GM18498 (cell line): ENCODE measurements around the gene ATRNL1.

Experiments
- ATAC-seq: cut with Tn5 transposase; IDR thresholded peaks from one replicate; pipeline ENCODE4 v1.9.1; 2021; ENCODE audit warnings: mild to moderate bottlenecking, moderate library complexity; ENCODE audit not compliant: unreplicated experiment

ATRNL1 gene

DNA sequence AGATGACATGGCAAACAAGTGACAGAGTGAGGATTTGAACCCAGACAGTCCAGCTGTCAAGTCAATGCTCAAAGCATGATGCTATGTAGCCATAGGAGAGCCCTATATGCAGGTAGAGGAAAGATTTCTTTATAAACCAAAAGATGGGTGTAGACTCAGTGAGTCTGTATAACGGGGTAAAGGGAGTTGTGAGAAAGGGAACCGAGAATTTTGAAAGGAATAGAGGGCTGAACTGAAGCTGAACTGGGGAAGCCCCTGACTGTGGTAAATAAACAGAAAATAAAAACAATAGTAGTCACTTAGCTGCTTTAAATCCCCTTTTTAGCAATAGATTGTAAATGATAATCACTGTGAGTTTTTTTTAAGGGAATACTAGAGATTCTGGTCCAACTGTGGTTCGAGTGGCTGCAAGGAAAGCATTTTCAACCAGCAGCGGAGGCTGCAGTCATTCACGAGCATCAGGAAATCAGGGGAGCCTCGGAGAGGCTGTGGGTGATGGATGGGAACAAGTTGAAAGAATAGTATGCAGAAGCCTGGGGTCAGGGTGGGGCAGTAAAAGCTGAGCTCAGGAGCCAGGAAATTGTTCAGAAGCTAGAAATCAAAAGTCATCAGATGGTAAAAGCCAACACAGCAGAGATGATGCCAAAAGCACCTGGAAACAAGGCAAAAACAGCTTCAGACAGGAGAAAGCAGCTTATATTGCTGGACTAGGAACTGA lies 786.4 kb downstream of the ATRNL1 start:
- peak; percentile 85 for ATAC-seq

DNA sequence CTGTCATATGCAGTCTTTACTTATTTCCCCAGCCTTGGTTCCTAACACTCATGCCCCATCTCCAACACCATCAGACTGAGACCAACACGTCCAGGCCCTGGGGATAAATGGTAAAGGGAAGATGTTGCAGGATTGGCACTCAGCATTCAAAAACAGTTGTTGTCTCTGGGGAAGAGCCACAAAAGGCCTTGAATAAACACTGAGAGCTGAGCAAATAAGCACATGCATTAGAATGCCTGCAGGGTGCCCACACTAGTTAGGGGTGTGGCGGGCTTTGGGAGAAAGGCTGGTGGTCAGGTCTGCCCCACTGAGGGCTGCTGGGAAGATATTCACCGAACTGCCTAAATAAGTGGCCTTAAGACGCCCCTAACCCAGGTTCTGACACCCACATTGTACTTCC lies 788.9 kb downstream of the ATRNL1 start:
- no peak for ATAC-seq

DNA sequence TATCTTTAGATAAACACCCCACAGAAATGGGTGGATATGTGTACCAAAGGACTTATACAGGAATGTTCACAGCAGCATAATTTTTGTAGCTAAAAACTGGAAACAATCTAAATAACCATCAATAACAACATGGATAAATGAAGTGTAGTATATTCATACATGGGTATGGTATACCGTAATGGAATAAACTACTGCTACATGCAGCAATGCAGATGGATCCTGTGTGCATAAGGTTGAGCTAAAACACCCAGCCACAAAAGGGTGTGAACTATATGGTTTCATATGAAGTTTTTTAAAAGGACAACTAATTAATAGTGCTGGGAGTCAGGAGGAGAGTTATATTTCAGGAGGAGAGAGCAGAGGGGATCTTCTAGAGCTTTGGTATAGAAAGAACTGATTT lies 790.2 kb downstream of the ATRNL1 start:
- ATAC-seq: no peak

DNA sequence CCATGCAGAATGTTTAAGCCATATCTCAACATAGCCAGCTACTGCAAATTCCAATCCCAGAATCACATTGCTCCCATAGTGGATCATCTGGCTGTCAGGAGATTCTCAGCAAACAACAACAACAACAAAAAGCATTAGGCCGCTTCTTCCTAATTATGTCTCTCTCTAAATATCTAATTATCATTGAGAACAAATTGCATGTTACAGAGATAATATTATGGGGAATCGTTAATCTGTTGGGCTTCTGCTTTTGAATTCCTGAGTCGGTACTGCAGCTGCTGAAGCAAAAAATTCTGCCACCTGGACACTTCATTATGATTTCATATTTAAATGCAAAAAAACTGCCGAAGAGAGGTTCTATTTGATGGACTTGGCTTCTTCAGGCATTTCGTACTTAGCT lies 791.2 kb downstream of the ATRNL1 start:
- no peak for ATAC-seq

DNA sequence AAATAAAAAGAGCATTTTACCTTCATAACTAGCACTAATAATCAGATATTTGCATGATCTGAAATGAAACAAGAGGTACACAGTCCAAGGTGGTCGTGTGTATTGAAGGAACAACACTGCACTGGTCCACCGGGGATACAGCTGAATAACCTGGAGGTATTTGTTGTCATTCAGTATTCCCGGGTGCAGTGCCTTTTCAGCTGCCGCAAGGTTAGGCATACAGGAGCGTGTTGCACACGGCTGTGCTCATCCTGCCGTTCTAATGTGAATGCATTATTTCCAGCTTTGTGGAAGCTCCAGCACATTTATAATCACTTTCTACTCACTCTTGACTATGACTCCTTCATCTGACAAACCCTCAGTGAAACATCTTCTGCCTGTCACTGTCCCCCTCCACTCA lies 802.0 kb downstream of the ATRNL1 start:
- no peak for ATAC-seq

DNA sequence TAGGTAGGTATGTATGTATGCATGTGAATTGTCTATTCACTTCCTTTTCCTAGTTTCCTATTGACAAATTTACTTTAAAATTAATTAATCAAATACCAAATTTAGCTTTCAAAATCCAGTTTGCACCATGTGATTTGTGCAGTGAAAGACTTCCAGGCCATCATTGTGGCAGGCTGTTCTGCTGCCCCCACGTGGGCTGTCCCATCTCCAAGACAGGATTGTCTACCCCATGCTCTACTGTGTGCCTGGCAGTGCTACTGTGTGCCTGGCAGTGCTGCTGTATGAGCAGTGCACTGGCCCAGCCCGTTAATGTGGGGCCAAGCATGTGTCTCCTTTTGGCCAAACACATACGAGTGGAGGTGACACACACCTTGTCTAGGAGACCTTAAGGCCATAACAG lies 805.1 kb downstream of the ATRNL1 start:
- ATAC-seq: no peak

DNA sequence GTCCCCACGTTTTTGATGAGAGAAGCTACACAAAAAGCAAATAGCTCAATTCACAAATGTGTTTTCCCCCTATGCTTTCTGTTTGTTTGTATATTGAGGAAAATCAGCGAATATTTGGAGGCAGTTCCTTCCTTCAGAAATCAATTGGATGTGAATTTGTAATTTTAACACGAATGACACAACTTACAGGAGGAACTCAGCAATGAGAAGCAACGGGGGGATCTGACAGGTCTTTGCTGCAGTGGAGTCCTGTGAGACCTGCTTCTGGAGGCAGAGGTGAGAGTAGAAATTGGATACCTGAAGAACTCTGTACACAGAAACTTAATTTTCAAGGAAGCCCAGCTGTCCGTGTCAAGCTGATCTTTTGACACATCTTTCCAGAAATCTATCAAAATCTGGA lies 809.4 kb downstream of the ATRNL1 start:
- ATAC-seq: no peak

DNA sequence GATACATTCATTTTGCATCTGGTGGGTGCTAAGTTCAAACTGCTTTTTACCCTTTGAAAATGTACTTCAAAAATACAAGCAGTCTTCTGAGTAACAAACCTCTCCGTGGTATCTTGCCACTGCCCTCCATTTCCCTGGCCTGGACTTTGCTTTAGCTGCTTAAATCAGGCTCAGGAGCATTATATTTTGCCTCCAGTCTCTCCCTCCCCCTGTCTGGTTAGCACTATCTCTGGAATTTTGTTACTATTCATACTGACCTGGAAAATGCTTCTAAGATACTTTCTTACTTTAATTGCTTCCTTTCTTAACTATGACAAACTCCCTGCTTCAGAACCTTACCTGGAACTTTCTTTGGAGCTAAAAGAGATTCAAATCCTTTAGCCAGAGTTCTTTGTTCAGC lies 810.0 kb downstream of the ATRNL1 start:
- ATAC-seq: no peak

DNA sequence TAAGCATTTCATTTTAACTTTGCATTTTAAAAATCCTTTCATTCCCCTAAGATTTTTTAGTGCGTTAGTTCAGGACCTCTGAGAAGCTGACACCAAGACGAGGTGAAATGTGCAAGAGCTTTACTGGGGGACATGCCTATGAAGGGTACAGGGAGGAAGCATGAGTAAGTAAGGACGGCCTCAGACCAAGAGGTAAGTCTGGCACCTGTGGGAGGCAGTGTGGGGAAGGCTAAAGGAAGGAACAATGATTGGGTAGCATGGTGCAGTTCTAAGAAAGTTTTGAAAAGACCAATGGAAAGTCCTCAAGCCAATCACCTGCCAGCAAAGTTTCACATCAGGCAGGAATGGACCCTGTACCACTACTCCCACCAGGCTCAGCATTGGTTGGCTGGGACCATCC lies 810.7 kb downstream of the ATRNL1 start:
- no peak for ATAC-seq

DNA sequence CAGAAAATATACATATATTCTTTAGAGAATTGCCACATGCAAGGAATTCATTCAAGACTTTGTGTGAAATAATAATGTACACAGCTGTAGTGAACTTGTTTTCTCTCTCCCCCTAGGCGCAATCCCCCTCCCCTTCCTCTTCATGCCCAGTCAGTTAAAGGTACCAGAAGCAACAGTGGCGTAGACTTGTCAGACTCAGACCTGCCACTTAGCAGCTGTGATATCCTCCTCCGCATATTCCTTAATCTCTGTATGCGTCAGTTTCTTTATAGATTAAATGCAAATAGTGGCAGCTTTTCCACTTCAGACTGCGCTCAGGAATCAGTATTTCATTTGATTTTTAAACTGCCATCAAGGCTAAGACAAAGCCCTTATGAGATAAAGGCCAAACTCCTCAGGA lies 815.9 kb downstream of the ATRNL1 start:
- ATAC-seq: no peak

DNA sequence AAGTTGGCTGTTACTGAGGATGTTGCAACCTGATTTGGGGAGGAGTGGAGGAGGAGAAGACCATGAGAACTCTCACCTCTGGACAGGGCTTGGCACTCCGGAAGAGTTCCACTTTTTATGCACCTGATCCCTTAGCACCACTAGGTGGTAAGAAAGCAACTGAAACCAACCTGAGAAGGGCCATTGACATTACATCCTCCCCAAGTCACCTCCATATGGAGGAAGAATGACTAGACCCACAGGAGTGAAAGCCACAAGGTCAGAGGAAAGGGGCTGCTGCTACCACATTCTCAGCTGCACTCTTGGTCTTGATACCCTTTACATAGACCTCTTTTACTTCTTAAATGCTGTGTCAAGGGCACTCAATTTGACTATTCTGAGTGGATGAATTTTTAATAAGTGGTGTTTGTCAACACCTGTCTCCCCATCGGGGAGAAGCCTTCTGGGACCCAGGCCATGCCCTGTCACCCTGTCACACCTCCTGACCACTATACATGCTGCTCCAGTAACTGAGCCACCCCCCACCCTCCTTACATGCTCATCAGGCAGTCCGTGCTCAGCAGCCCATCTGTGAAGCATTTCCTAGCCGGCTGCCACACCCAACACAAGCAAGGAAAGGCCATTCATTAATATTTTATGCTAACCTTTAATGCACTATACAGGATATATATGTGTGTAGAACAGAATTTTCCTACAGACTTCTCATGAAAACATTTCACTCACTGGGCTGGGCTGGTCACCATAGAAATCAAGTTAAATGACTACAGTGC lies 817.0 kb downstream of the ATRNL1 start:
- no peak for ATAC-seq

DNA sequence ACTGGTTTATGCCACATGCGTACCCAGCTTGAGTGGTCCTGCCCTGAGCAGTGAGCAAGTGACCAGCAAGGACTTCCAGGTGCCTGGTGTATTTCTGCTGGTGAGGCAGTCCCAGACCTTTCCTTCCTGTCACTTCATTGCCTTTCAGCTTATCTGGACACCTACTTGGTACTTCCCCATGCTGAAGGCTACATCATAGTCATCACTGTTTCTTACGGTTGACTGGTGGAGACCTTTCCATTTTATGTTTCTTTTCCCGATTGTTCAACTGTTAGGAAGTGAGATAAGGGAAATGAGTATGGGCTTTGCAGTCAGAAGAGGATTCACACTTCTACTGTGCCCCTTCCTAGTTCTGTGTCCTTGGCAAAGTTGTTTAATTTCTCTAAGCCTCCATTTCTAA lies 821.3 kb downstream of the ATRNL1 start:
- no peak for ATAC-seq

DNA sequence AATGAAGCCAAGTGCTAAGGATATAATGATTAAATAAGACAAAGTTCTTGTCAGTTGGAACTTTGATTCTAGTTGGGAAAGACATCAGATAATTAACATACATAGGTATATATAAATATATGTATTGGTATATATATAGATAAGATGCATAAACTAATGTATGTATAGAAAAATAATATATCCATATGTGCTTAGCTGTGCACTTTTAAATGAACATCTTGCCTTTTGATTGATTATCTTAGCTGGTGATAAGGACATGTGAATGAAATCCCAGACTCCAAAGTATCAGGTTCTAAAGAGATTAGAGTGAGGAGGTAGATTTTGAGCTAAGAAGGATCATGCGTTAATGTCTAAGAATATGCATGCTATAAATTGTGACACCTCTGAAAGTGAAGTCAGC lies 822.3 kb downstream of the ATRNL1 start:
- ATAC-seq: no peak

DNA sequence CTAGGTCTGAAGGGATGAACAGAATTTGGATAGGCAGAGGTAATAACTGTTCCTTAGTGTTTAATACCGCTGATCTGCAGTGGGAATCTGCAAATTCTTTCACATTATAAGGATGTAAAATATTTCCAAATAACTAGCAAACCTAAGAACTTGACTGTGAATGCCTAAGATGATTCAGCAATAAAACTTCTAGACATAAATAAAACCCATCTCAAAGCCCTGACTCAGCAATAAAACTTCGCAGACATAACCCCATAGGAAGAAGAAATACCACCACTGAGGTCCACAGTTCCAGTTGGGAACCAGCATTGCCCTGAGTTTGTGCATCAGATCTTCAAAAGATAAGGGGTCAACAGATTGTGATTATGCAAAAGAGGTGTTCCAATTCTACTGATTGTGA lies 825.6 kb downstream of the ATRNL1 start:
- no peak for ATAC-seq

DNA sequence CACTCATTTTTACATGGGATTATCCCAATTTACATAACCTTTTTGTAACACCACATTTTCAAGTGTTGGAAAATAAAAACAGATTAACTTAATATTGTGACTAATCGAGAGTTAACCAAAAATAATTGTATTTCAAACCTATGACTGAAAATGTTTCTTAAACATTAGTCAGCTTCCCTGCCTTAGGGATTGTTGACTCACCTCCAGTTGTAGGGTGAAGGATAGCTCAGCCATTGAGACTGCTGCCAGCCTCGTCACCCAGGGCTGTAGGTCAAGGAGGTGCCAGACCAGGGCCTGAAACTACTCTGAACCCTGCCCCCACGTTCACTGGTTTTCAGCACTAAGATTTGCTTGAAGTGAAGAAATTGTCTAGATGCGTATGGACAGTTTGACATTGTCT lies 828.6 kb downstream of the ATRNL1 start:
- ATAC-seq: no peak

DNA sequence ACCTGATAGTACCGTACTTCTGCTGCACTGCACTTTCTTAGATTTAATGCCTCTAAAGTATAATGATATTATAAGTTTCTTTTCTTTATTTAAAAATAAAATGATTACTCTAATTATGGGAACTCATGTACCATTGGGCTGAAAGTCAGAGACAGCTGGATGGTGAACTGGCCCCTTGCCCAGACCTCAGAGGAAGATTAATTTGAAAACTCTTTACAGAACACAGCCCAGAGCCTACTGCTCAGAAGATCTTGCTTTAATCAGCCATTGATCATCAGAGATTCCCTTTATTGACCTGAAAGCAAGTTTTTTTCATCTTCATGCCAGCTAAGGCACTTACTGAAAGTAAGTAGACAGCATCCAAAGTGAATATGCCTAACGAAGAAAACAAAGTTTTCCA lies 838.1 kb downstream of the ATRNL1 start:
- ATAC-seq: no peak

DNA sequence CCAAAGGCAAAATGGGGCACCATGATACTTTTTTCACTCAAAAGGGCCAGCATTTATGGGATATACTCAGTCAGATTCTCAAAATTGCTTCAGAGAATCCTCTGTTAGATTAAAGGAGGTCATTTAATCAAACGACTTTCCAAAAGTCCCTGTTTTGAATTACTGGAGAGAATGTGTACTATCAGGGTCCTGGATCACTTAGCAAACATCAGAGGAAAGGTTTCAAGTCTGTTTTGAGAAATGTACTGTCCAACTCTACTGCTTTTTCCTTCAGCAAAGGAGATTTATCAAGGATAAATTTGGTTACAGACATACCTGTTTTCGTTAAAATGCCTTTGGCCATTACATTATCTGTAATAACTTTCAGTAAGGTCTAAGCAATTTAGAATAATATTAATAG lies 838.9 kb downstream of the ATRNL1 start:
- ATAC-seq: no peak

DNA sequence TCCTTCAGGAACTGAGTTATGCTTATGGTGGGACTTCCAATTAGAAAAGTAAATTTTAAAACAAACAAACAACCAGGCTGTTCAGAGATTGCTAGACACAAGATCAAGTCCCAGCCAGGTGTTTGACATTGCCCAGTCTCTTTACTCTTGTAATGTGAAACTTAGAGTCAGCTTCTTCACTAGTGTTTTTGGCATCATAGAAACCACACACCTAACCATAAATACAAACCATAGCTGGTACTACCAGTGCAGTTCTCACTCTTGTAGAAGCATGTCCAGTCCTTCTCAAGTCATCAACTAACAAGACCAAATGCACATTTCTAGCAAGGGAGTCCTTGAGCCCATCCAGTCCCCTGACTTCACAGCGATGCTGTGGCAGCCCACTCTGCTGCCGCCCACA lies 839.9 kb downstream of the ATRNL1 start:
- no peak for ATAC-seq

DNA sequence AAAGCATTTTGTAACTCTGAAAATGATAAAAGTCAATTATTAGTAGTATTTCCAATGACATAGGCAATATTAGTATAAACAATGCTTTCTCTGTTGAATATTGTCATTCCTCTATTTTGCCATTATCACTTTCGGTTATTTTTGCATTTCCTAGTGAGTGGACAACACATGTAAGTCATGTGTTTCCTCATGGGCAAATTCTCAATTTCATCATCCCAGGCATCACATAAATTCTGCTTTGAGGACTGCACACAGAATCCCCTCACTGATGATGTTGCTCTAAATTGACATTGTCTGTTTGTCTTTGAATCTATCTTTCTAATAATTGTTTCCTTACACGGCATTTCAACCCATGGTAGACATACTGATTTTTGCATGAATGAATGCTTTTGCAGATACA lies 842.6 kb downstream of the ATRNL1 start:
- ATAC-seq: no peak

DNA sequence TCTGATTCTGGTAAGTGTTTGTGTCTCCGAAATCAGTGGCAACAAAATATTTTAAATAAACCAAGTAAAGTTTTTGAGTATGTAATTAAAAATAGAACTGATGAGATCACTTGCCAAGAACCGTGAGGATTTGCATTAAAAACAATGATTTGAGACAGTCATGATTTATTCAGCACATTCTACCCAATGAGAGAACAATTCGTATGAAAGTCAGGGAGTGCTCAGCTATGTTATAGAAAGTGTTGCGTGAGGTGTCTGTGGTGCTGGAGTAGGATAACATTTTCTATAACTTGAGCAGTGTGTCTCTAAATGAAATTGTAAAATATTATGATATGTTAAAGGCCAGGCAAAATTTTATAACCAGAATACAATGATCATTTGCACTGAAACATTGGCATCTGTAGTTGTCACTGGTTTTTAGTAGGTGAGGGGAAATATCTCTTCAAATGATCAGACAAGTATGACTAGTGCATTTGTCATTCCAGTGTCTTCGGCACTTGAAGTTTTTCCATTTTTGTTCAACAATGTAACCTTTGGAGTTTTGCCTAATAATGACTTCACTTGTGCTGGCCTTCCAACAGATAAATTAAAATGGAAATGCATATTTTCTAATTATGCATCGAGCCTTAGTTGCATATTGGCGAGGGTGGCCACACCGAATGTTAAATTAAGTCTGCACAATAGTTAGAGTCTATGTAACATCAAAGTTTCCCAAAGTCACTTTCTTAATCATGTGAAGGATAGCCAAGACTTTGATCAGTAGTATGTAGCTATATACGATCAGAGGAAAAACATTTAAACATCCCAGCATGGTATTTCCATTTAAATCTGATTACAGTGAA lies 844.0 kb downstream of the ATRNL1 start:
- ATAC-seq: no peak

DNA sequence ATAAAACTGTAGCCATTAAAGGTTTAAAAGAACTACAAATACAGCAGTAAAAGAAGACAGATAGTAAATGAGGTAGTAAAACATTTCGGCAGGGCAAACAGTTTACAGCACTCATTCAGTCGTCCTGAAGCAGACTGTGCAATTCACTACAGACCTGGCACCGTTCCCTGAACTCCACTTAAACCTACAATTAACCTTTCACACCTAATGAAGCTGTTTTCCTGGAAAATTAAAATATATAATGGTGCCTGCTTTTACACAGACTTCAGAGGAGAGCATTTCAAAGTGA lies 844.5 kb downstream of the ATRNL1 start:
- no peak for ATAC-seq
